Nephron progenitor cell (in vitro differentiated cells): ENCODE results near the gene SPEF2.
"Not testable (repeated sequence)": the region's sequence is repeated elsewhere in the genome, so short reads cannot be mapped to it uniquely, and the experiment has no call there.

Source experiments
- DNase-seq: peaks from one replicate; pipeline ENCODE4 v3.0.0; 2021
- H3K27ac Mint-ChIP-seq: 2 replicates; pipeline ENCODE4 v1.8.0; 2021; ENCODE audit warnings: mild to moderate bottlenecking, moderate library complexity, mixed read lengths
- H3K27me3 Mint-ChIP-seq: 2 replicates; pipeline ENCODE4 v1.8.0; 2021; ENCODE audit warnings: mild to moderate bottlenecking, low read depth, mixed read lengths; ENCODE audit not compliant: poor library complexity
- H3K36me3 Mint-ChIP-seq: 2 replicates; pipeline ENCODE4 v1.8.0; 2021; ENCODE audit warnings: low read depth, mixed read lengths
- H3K4me1 Mint-ChIP-seq: 2 replicates; pipeline ENCODE4 v1.8.0; 2021; ENCODE audit warnings: mixed read lengths
- H3K4me3 Mint-ChIP-seq: 2 replicates; pipeline ENCODE4 v1.8.0; 2021; ENCODE audit warnings: mild to moderate bottlenecking, moderate library complexity, mixed read lengths
- H3K9me3 Mint-ChIP-seq: 2 replicates; pipeline ENCODE4 v1.8.0; 2021; ENCODE audit warnings: mild to moderate bottlenecking, moderate library complexity, mixed read lengths
- CTCF ChIP-seq: fragments of 200-600 bp; sonication (generic); IDR thresholded peaks from 2 replicates; pipeline ENCODE4 v1.5.0; 2021; ENCODE audit warnings: antibody characterized with exemption

Gene SPEF2

GRCh38 chr5:35838370-35839042 lies 220.8 kb downstream of the SPEF2 start:
- Mint-ChIP-seq H3K27ac (no peak overlapping the region), H3K4me3 (no peak overlapping the region), H3K9me3 (peaks cover 12% of the 10 kb centered on the region), H3K4me1 (no peaks in the 10 kb centered on the region), H3K27me3 (peaks cover 7% of the 10 kb centered on the region), H3K36me3 (no peaks in the 10 kb centered on the region)
- no peak for DNase-seq
- no peak for TF ChIP-seq CTCF

- no peak for TF ChIP-seq CTCF
- Mint-ChIP-seq H3K27ac (no peak overlapping the region), H3K4me1 (no peaks in the 10 kb centered on the region), H3K36me3 (no peaks in the 10 kb centered on the region), H3K27me3 (peaks cover 7% of the 10 kb centered on the region), H3K9me3 (peaks cover 53% of the 10 kb centered on the region), H3K4me3 (no peak overlapping the region)
- DNase-seq: no peak
Observed at GRCh38 chr5:35842856-35843255, 225.2 kb downstream of the SPEF2 start.

- DNase-seq, H3K36me3 Mint-ChIP-seq, H3K27ac Mint-ChIP-seq, H3K4me3 Mint-ChIP-seq, H3K4me1 Mint-ChIP-seq, H3K27me3 Mint-ChIP-seq: not testable (repeated sequence)
- peaks cover 53% of the 10 kb centered on the region for H3K9me3 Mint-ChIP-seq
Observed at GRCh38 chr5:35845508-35845907, 227.8 kb downstream of the SPEF2 start.

- Mint-ChIP-seq H3K27ac (no peak overlapping the region), H3K4me1 (no peaks in the 10 kb centered on the region), H3K27me3 (no peaks in the 10 kb centered on the region), H3K9me3 (peaks cover 52% of the 10 kb centered on the region), H3K36me3 (no peaks in the 10 kb centered on the region), H3K4me3 (no peak overlapping the region)
- no peak for DNase-seq
- TF ChIP-seq CTCF: no peak
Observed at GRCh38 chr5:35847491-35847890, 229.8 kb downstream of the SPEF2 start.

- no peak for TF ChIP-seq CTCF
- no peaks in the 10 kb centered on the region for H3K36me3 Mint-ChIP-seq
- H3K27ac Mint-ChIP-seq: no peak overlapping the region
- H3K4me3 Mint-ChIP-seq: no peak overlapping the region
- no peaks in the 10 kb centered on the region for H3K4me1 Mint-ChIP-seq
- no peak for DNase-seq
- no peaks in the 10 kb centered on the region for H3K27me3 Mint-ChIP-seq
- peaks cover 47% of the 10 kb centered on the region for H3K9me3 Mint-ChIP-seq
Observed at GRCh38 chr5:35847961-35848360, 230.3 kb downstream of the SPEF2 start.

GRCh38 chr5:35849860-35850259 lies 232.2 kb downstream of the SPEF2 start:
- TF ChIP-seq CTCF: no peak
- Mint-ChIP-seq H3K36me3 (no peaks in the 10 kb centered on the region), H3K4me1 (no peaks in the 10 kb centered on the region), H3K9me3 (peaks cover 28% of the 10 kb centered on the region), H3K27me3 (no peaks in the 10 kb centered on the region), H3K27ac (no peak overlapping the region), H3K4me3 (no peak overlapping the region)
- DNase-seq: no peak
